HCT116 (cell line): Measurements from ENCODE around the gene PRXL2A. TPM values are rescaled to one million over a fixed set of nuclear protein-coding genes. Genes with fewer than 3 reads are reported as not detected.

Experiments
- ATAC-seq: fragments of 200-7000 bp; cut with Tn5 transposase; 2 replicates; pipeline ENCODE4 v1.9.1; 2020; ENCODE audit warnings: mild to moderate bottlenecking, moderate library complexity
- BruUV-seq: library from RNA; stranded (reverse); fragments of 400-500 nt; replicated peaks from 2 replicates; lab custom pipeline; 2021; lab: Mats Ljungman, UMichigan
- CTCF ChIA-PET: fragments of 300-600 bp; sonication (Branson Sonifier 250); formaldehyde crosslinking; loops from one replicate; lab custom pipeline; 2021; ENCODE audit warnings: antibody characterized with exemption; lab: Charles Lee
- POLR2A ChIA-PET: fragments of 300-600, 350-600 bp; sonication (Branson Sonifier 250); formaldehyde crosslinking; loops from one replicate; lab custom pipeline; 2021; ENCODE audit warnings: antibody characterized with exemption; lab: Charles Lee
- RAD21 ChIA-PET, 2 experiments: fragments of 300-600 bp; sonication (Branson Sonifier 250); formaldehyde crosslinking; loops; one replicate each; lab custom pipeline; 2023; ENCODE audit warnings: low total read pairs in 2 of 2; ENCODE audit not compliant: uncharacterized antibody in 2 of 2, unreplicated experiment in 2 of 2, low non-redundant PET in 1 of 2; lab: Charles Lee
- DNase-seq: peaks from one replicate; pipeline ENCODE4 v3.0.0-alpha.2; 2010; ENCODE audit warnings: low read depth, low spot score
- H2AFZ ChIP-seq: fragments of 200-600 bp; shearing (Covaris generic), sonication (generic); 2 replicates; pipeline ENCODE4 v1.6.1; 2017; ENCODE audit warnings: low read depth, mixed run types, mixed read lengths, antibody characterized with exemption, low read length; ENCODE audit not compliant: poor library complexity, severe bottlenecking
- H3K27ac ChIP-seq: 2 replicates; pipeline ENCODE4 v1.5.1; 2012; ENCODE audit warnings: low read depth, low read length
- H3K27me3 ChIP-seq: fragments of 200-600 bp; sonication (generic); 2 replicates; pipeline ENCODE4 v1.6.1; 2016; ENCODE audit warnings: mixed run types, low read length, mixed read lengths; ENCODE audit not compliant: insufficient read depth
- H3K36me3 ChIP-seq, 2 experiments: fragments of 200-500 bp in 1 of 2; fragments of 200-600 bp in 1 of 2; sonication (Bioruptor generic) in 1 of 2; sonication (generic) in 1 of 2; 2 replicates each; pipeline versions ENCODE4 v1.5.1 to v1.6.1; 2014 to 2016; ENCODE audit warnings: low read length in 2 of 2, inconsistent platforms in 1 of 2, mixed read lengths in 1 of 2, mixed run types in 1 of 2; ENCODE audit not compliant: insufficient read depth in 2 of 2, control insufficient read depth in 1 of 2
- H3K4me1 ChIP-seq, 2 experiments: fragments of 200-600 bp in 1 of 2; sonication (generic) in 1 of 2; 2 replicates each; pipeline versions ENCODE4 v1.5.1 to v1.6.1; 2012 to 2017; ENCODE audit warnings: low read length in 2 of 2, inconsistent platforms in 1 of 2, mild to moderate bottlenecking in 1 of 2, mixed read lengths in 1 of 2, mixed run types in 1 of 2, moderate library complexity in 1 of 2; ENCODE audit not compliant: insufficient read depth in 2 of 2, control insufficient read depth in 1 of 2
- H3K4me2 ChIP-seq: fragments of 200-600 bp; sonication (generic); 2 replicates; pipeline ENCODE4 v1.6.1; 2017; ENCODE audit warnings: mixed run types, low read length, mixed read lengths
- H3K4me3 ChIP-seq, 2 experiments: fragments of 200-600 bp in 1 of 2; sonication (generic) in 1 of 2; replicated peaks in 1 of 2; 2 replicates each; pipeline ENCODE4 v1.5.1; 2011 to 2016; ENCODE audit warnings: low read length in 2 of 2, control low read depth in 1 of 2, low read depth in 1 of 2, mild to moderate bottlenecking in 1 of 2, mixed read lengths in 1 of 2, mixed run types in 1 of 2
- H3K79me2 ChIP-seq: fragments of 200-600 bp; sonication (generic); 2 replicates; pipeline ENCODE4 v1.6.1; 2017; ENCODE audit warnings: mild to moderate bottlenecking, mixed run types, low read length, moderate library complexity, mixed read lengths; ENCODE audit not compliant: insufficient read depth
- H3K9ac ChIP-seq: fragments of 200-600 bp; sonication (generic); 2 replicates; pipeline ENCODE4 v1.6.1; 2016; ENCODE audit warnings: low read length, mixed read lengths
- H3K9me2 ChIP-seq: fragments of 200-600 bp; sonication (generic), shearing (Covaris generic); 2 replicates; pipeline ENCODE4 v1.6.1; 2017; ENCODE audit warnings: mixed run types, mild to moderate bottlenecking, moderate library complexity; ENCODE audit not compliant: insufficient read depth
- H3K9me3 ChIP-seq, 2 experiments: fragments of 200-500 bp in 1 of 2; fragments of 200-600 bp in 1 of 2; sonication (Bioruptor generic) in 1 of 2; sonication (generic) in 1 of 2; 2 replicates each; pipeline ENCODE4 v1.6.1; 2014 to 2017; ENCODE audit warnings: low read length in 2 of 2, mixed read lengths in 2 of 2, inconsistent platforms in 1 of 2, low read depth in 1 of 2, mild to moderate bottlenecking in 1 of 2, mixed run types in 1 of 2, moderate library complexity in 1 of 2; ENCODE audit not compliant: control insufficient read depth in 1 of 2, insufficient read depth in 1 of 2
- H4K20me1 ChIP-seq: fragments of 200-600 bp; sonication (generic), shearing (Covaris generic); 2 replicates; pipeline ENCODE4 v1.6.1; 2017; ENCODE audit warnings: mixed run types, mild to moderate bottlenecking, moderate library complexity; ENCODE audit not compliant: insufficient read depth
- ATF3 ChIP-seq: IDR thresholded peaks from 2 replicates; pipeline ENCODE4 v1.6.1; 2012
- CEBPB ChIP-seq: IDR thresholded peaks from 2 replicates; pipeline ENCODE4 v1.6.1; 2012; ENCODE audit warnings: low read depth
- CTCF ChIP-seq, 3 experiments: fragments of 200-600 bp in 1 of 3; sonication (generic) in 1 of 3; IDR thresholded peaks in 2 of 3; conservative IDR thresholded peaks in 1 of 3; 2 replicates each; pipeline ENCODE4 v1.5.1; 2012 to 2017; ENCODE audit warnings: low read depth in 2 of 3, low read length in 2 of 3, antibody characterized with exemption in 1 of 3, borderline replicate concordance in 1 of 3, control low read depth in 1 of 3, mild to moderate bottlenecking in 1 of 3, mixed read lengths in 1 of 3, mixed run types in 1 of 3, moderate library complexity in 1 of 3; ENCODE audit not compliant: insufficient read depth in 1 of 3
- EGR1 ChIP-seq: IDR thresholded peaks from 2 replicates; pipeline ENCODE4 v1.6.1; 2012; ENCODE audit warnings: low read depth
- ELF1 ChIP-seq: IDR thresholded peaks from 2 replicates; pipeline ENCODE4 v1.6.1; 2012; ENCODE audit warnings: low read depth, borderline replicate concordance
- EZH2 ChIP-seq: fragments of 200-600 bp; sonication (generic); IDR thresholded peaks from 2 replicates; pipeline ENCODE4 v1.6.1; 2017; ENCODE audit warnings: antibody characterized with exemption, mixed run types
- EZH2phosphoT487 ChIP-seq: fragments of 200-600 bp; IDR thresholded peaks from 2 replicates; pipeline ENCODE4 v1.6.1; 2018; ENCODE audit warnings: antibody characterized with exemption, borderline replicate concordance
- FOSL1 ChIP-seq: IDR thresholded peaks from 2 replicates; pipeline ENCODE4 v1.6.1; 2012; ENCODE audit warnings: low read depth
- MAX ChIP-seq: IDR thresholded peaks from 2 replicates; pipeline ENCODE4 v1.6.1; 2012
- RAD21 ChIP-seq: IDR thresholded peaks from 2 replicates; pipeline ENCODE4 v1.6.1; 2012; ENCODE audit warnings: low read depth, mild to moderate bottlenecking
- REST ChIP-seq: IDR thresholded peaks from 2 replicates; pipeline ENCODE4 v1.6.1; 2012; ENCODE audit warnings: low read depth
- SIN3A ChIP-seq: IDR thresholded peaks from 2 replicates; pipeline ENCODE4 v1.6.1; 2012; ENCODE audit warnings: low read depth
- SP1 ChIP-seq: IDR thresholded peaks from 2 replicates; pipeline ENCODE4 v1.6.1; 2012; ENCODE audit warnings: low read depth
- SRF ChIP-seq: IDR thresholded peaks from 2 replicates; pipeline ENCODE4 v1.6.1; 2012; ENCODE audit warnings: low read depth
- TCF7L2 ChIP-seq: IDR thresholded peaks from 2 replicates; pipeline ENCODE4 v1.7.0; 2011; ENCODE audit warnings: borderline replicate concordance, inconsistent platforms; ENCODE audit not compliant: insufficient read depth, insufficient read length; ENCODE audit errors: extremely low read depth
- YY1 ChIP-seq: IDR thresholded peaks from 2 replicates; pipeline ENCODE4 v1.6.1; 2011; ENCODE audit warnings: low read length, low read depth, moderate library complexity, mild to moderate bottlenecking; ENCODE audit not compliant: insufficient replicate concordance; ENCODE audit errors: extremely low read depth
- ZBTB33 ChIP-seq: IDR thresholded peaks from 2 replicates; pipeline ENCODE4 v1.6.1; 2011; ENCODE audit warnings: mild to moderate bottlenecking, low read length, moderate library complexity; ENCODE audit not compliant: insufficient replicate concordance; ENCODE audit errors: extremely low read depth
- ZFX ChIP-seq: fragments of 450-650 bp; IDR thresholded peaks from 2 replicates; pipeline ENCODE4 v1.6.1; 2017
- intact Hi-C: fragments of 100-400 bp; cut with micrococcal nuclease; formaldehyde crosslinking; loops from 2 replicates; pipeline ENCODE4 v1.10.0; 2022
- total RNA-seq: library from RNA; stranded (reverse); gene quantifications from one replicate; pipeline ENCODE4 v1.2.1, GENCODE V29; 2021; ENCODE audit not compliant: unreplicated experiment

PRXL2A gene
- total RNA-seq, 1 experiment from 2014 or later: 4.9 TPM

GRCh38 chr10:80466724-80467326 lies 58.5 kb downstream of the PRXL2A start:
- Histone ChIP-seq H3K36me3 (no peaks in the 10 kb centered on the region), H3K4me3 (no peak overlapping the region), H3K27ac (no peak overlapping the region), H3K4me2 (no peak overlapping the region), H3K27me3 (no peaks in the 10 kb centered on the region), H3K4me1 (peaks cover 66 to 93% of the 10 kb centered on the region in 2 experiments), H3K9me3 (no peaks in the 10 kb centered on the region), H2AFZ (no peak overlapping the region), H3K9me2 (no peaks in the 10 kb centered on the region), H3K9ac (no peak overlapping the region), H4K20me1 (no peaks in the 10 kb centered on the region), H3K79me2 (peaks cover 99% of the 10 kb centered on the region)
- BruUV-seq: no TSS peak
- intact Hi-C loops: no loop called here
- DNase-seq (no peak), ATAC-seq (no peak)
- ChIA-PET POLR2A (no interaction called here), RAD21 (no interaction called here), CTCF (interaction anchor here (3.8 kb wide), 1 partner anchor 38 kb away, joined by 15 read pairs; no protein-coding TSS in a partner anchor)
- TF ChIP-seq CTCF (IDR thresholded peaks at IDR 0.05 in 2 of 3, conservative IDR thresholded peaks at IDR 0.05 in 1 of 3; ENCODE audit: borderline replicate concordance in 1 of 3, insufficient read depth in 1 of 3, low read depth in 2 of 3, low read length in 2 of 3) (no peak), YY1 (no peak), REST (no peak), SP1 (no peak), ZBTB33 (no peak), FOSL1 (no peak), ATF3 (no peak), ZFX (no peak), SRF (no peak), SIN3A (no peak), MAX (no peak), EZH2 (no peak), ELF1 (no peak), CEBPB (no peak), RAD21 (no peak), EGR1 (no peak), EZH2phosphoT487 (no peak), TCF7L2 (no peak)
